Muscle layer of colon (tissue), 2 donors: ENCODE data around the gene LDLRAD2.
A peak's percentile ranks its signal among the peaks of the same experiment; 100 is the strongest.
"Not testable (repeated sequence)": the region's sequence is repeated elsewhere in the genome, so short reads cannot be mapped to it uniquely, and the experiment has no call there.

Source experiments
- H3K27ac ChIP-seq: one replicate; pipeline ENCODE4 v1.7.0; 2013; ENCODE audit warnings: low read depth, mild to moderate bottlenecking, low read length, moderate library complexity
- H3K27me3 ChIP-seq, 2 donors: one replicate each; pipeline ENCODE4 v1.7.0; 2013; ENCODE audit warnings: low read length in 2 of 2, mild to moderate bottlenecking in 2 of 2; ENCODE audit not compliant: insufficient read depth in 2 of 2, control insufficient read depth in 1 of 2
- H3K36me3 ChIP-seq: one replicate; pipeline ENCODE4 v1.7.0; 2013; ENCODE audit warnings: mild to moderate bottlenecking, low read length; ENCODE audit not compliant: insufficient read depth
- H3K4me1 ChIP-seq: one replicate; pipeline ENCODE4 v1.7.0; 2013; ENCODE audit warnings: mild to moderate bottlenecking, low read length; ENCODE audit not compliant: insufficient read depth
- H3K4me3 ChIP-seq, 2 donors: one replicate each; pipeline ENCODE4 v1.7.0; 2013; ENCODE audit warnings: low read length in 2 of 2, low read depth in 1 of 2, mild to moderate bottlenecking in 1 of 2, moderate library complexity in 1 of 2
- H3K9ac ChIP-seq: one replicate; pipeline ENCODE4 v1.7.0; 2013; ENCODE audit warnings: low read length
- H3K9me3 ChIP-seq: one replicate; pipeline ENCODE4 v1.7.0; 2013; ENCODE audit warnings: mild to moderate bottlenecking, low read length
- donor health status: abdominal sarcoma.
- donor health status: Adenocarcinoma of cecum.

The LDLRAD2 gene

GRCh38 chr1:21775550-21775914 is 36.5 kb upstream of the LDLRAD2 start:
- Histone ChIP-seq H3K9ac (no peak overlapping the region), H3K27me3 (no peaks in the 10 kb centered on the region), H3K9me3 (no peaks in the 10 kb centered on the region), H3K27ac (no peak overlapping the region), H3K4me3 (no peak overlapping the region), H3K4me1 (peaks cover 9% of the 10 kb centered on the region), H3K36me3 (no peaks in the 10 kb centered on the region)

GRCh38 chr1:21775985-21776562 is 36.0 kb upstream of the LDLRAD2 start:
- H3K4me1 ChIP-seq, result peaks cover 9% of the 10 kb centered on the region

GRCh38 chr1:21776925-21777324 is 35.1 kb upstream of the LDLRAD2 start:
- not testable (repeated sequence) for H3K9ac ChIP-seq, H3K9me3 ChIP-seq, H3K36me3 ChIP-seq, H3K27me3 ChIP-seq, H3K4me3 ChIP-seq, H3K27ac ChIP-seq
- H3K4me1 ChIP-seq, result peaks cover 17% of the 10 kb centered on the region

More at GRCh38 chr1:21775985-21776562, 36.0 kb upstream of the LDLRAD2 start:
- no peak overlapping the region for H3K4me3 ChIP-seq
- no peaks in the 10 kb centered on the region for H3K9me3 ChIP-seq
- H3K27me3 ChIP-seq, result no peaks in the 10 kb centered on the region
- H3K27ac ChIP-seq, result no peak overlapping the region
- no peaks in the 10 kb centered on the region for H3K36me3 ChIP-seq
- H3K9ac ChIP-seq, result no peak overlapping the region

GRCh38 chr1:21778405-21778727 is 33.7 kb upstream of the LDLRAD2 start:
- Histone ChIP-seq H3K27me3 (no peaks in the 10 kb centered on the region), H3K4me1 (peaks cover 19% of the 10 kb centered on the region)

GRCh38 chr1:21779613-21780521 is 32.2 kb upstream of the LDLRAD2 start:
- Histone ChIP-seq H3K9me3 (no peaks in the 10 kb centered on the region), H3K27ac (no peak overlapping the region), H3K9ac (no peak overlapping the region), H3K4me1 (peaks cover 19% of the 10 kb centered on the region), H3K36me3 (no peaks in the 10 kb centered on the region), H3K4me3 (no peak overlapping the region), H3K27me3 (no peaks in the 10 kb centered on the region)

More at GRCh38 chr1:21778405-21778727, 33.7 kb upstream of the LDLRAD2 start:
- Histone ChIP-seq H3K36me3 (no peaks in the 10 kb centered on the region), H3K9ac (no peak overlapping the region), H3K27ac (no peak overlapping the region), H3K4me3 (no peak overlapping the region), H3K9me3 (no peaks in the 10 kb centered on the region)

- Histone ChIP-seq H3K4me3 (peak overlapping the region; percentile 88 to 92), H3K9ac (peak overlapping the region; percentile 77), H3K27ac (peak overlapping the region; percentile 100), H3K4me1 (peaks cover 19% of the 10 kb centered on the region), H3K9me3 (no peaks in the 10 kb centered on the region), H3K27me3 (no peaks in the 10 kb centered on the region), H3K36me3 (no peaks in the 10 kb centered on the region)
Observed at GRCh38 chr1:21781815-21782348, 30.2 kb upstream of the LDLRAD2 start.

- peak overlapping the region; percentile 100 for H3K27ac ChIP-seq
- no peaks in the 10 kb centered on the region for H3K36me3 ChIP-seq
- peak overlapping the region; percentile 77 for H3K9ac ChIP-seq
- no peaks in the 10 kb centered on the region for H3K9me3 ChIP-seq
- H3K27me3 ChIP-seq, result no peaks in the 10 kb centered on the region
- peaks cover 19% of the 10 kb centered on the region for H3K4me1 ChIP-seq
- H3K4me3 ChIP-seq, result peak overlapping the region; percentile 88 to 92
Observed at GRCh38 chr1:21782349-21782867, 29.7 kb upstream of the LDLRAD2 start.

- Histone ChIP-seq H3K36me3 (no peaks in the 10 kb centered on the region), H3K27ac (peak within 1 kb of the TSS; percentile 100), H3K27me3 (no peaks in the 10 kb centered on the region), H3K4me1 (peaks cover 19% of the 10 kb centered on the region), H3K9ac (peak within 1 kb of the TSS; percentile 93), H3K9me3 (no peaks in the 10 kb centered on the region), H3K4me3 (peak within 1 kb of the TSS; percentile 88 to 92)
Observed at GRCh38 chr1:21782868-21783678, 29.0 kb upstream of the LDLRAD2 start, which contains the start of gene USP48. Gene USP48 (minus strand): TSS chr1:21783149. CDS start chr1:21782957, 192 bp downstream.

GRCh38 chr1:21783679-21784603 is 28.1 kb upstream of the LDLRAD2 start:
- Histone ChIP-seq H3K9me3 (no peaks in the 10 kb centered on the region), H3K27ac (peak overlapping the region; percentile 100), H3K4me3 (peak overlapping the region; percentile 88 to 92), H3K27me3 (no peaks in the 10 kb centered on the region), H3K4me1 (peaks cover 19% of the 10 kb centered on the region), H3K9ac (peak overlapping the region; percentile 93), H3K36me3 (no peaks in the 10 kb centered on the region)

- H3K4me1 ChIP-seq, result peaks cover 10% of the 10 kb centered on the region
- H3K9ac ChIP-seq, H3K27me3 ChIP-seq, H3K4me3 ChIP-seq, H3K27ac ChIP-seq, H3K9me3 ChIP-seq, H3K36me3 ChIP-seq: not testable (repeated sequence)
Observed at GRCh38 chr1:21785764-21786163, 26.3 kb upstream of the LDLRAD2 start.
